SK-N-SH treated with all-trans-retinoic acid at 6 μM for 48 hours (cell line): ENCODE measurements around the gene PPM1K.
A peak's percentile ranks its signal among the peaks of the same experiment; 100 is the strongest.

Source experiments
- ATAC-seq: fragments of 200-7000 bp; cut with Tn5 transposase; 3 replicates; pipeline ENCODE4 v1.9.1; 2020; ENCODE audit warnings: mild to moderate bottlenecking, moderate library complexity
- ARNTL ChIP-seq: fragments of 450-650 bp; formaldehyde crosslinking; IDR thresholded peaks from 2 replicates; pipeline ENCODE4 v1.5.0; 2020; ENCODE audit warnings: low read depth, mild to moderate bottlenecking, moderate library complexity, borderline replicate concordance
- CSDC2 ChIP-seq: fragments of 250-450 bp; sonication (Bioruptor Pico); IDR thresholded peaks from 2 replicates; pipeline ENCODE4 v1.5.0; 2020; ENCODE audit warnings: mild to moderate bottlenecking, moderate library complexity
- GLIS3 ChIP-seq: fragments of 250-450 bp; sonication (Bioruptor Pico); IDR thresholded peaks from 2 replicates; pipeline ENCODE4 v1.5.0; 2020; ENCODE audit warnings: mild to moderate bottlenecking, moderate library complexity
- ISL1 ChIP-seq: fragments of 250-450 bp; sonication (Bioruptor Pico); IDR thresholded peaks from 2 replicates; pipeline ENCODE4 v2.1.2; 2022; ENCODE audit warnings: mild to moderate bottlenecking, moderate library complexity
- POU6F1 ChIP-seq: fragments of 250-450 bp; sonication (Bioruptor Pico); IDR thresholded peaks from 2 replicates; pipeline ENCODE4 v1.8.0; 2021; ENCODE audit warnings: low read depth, mild to moderate bottlenecking, moderate library complexity, borderline replicate concordance
- PPARA ChIP-seq: fragments of 250-450 bp; sonication (Bioruptor Pico); IDR thresholded peaks from 2 replicates; pipeline ENCODE4 v1.5.0; 2020; ENCODE audit warnings: mild to moderate bottlenecking, borderline replicate concordance
- RARB ChIP-seq: fragments of 250-450 bp; sonication (Bioruptor Pico); IDR thresholded peaks from 2 replicates; pipeline ENCODE4 v1.8.0; 2021; ENCODE audit warnings: mild to moderate bottlenecking, moderate library complexity
- SNAI2 ChIP-seq: fragments of 250-450 bp; sonication (Bioruptor Pico); IDR thresholded peaks from 2 replicates; pipeline ENCODE4 v1.5.0; 2020; ENCODE audit warnings: mild to moderate bottlenecking, moderate library complexity
- TCF4 ChIP-seq: fragments of 250-450 bp; sonication (Bioruptor Pico); IDR thresholded peaks from 2 replicates; pipeline ENCODE4 v1.8.0; 2021; ENCODE audit warnings: mild to moderate bottlenecking, moderate library complexity, borderline replicate concordance
- TOX ChIP-seq: fragments of 250-450 bp; sonication (Bioruptor Pico); IDR thresholded peaks from 2 replicates; pipeline ENCODE4 v1.8.0; 2021; ENCODE audit warnings: mild to moderate bottlenecking, moderate library complexity, borderline replicate concordance
- TSHZ2 ChIP-seq: fragments of 250-450 bp; sonication (Bioruptor Pico); IDR thresholded peaks from 2 replicates; pipeline ENCODE4 v1.5.0; 2020; ENCODE audit warnings: mild to moderate bottlenecking, moderate library complexity
- ZC3H10 ChIP-seq: fragments of 250-450 bp; sonication (Bioruptor Pico); IDR thresholded peaks from 2 replicates; pipeline ENCODE4 v1.5.1; 2021; ENCODE audit warnings: mild to moderate bottlenecking, moderate library complexity
- ZFP3 ChIP-seq: fragments of 250-450 bp; sonication (Bioruptor Pico); IDR thresholded peaks from 2 replicates; pipeline ENCODE4 v1.5.0; 2020; ENCODE audit warnings: mild to moderate bottlenecking, moderate library complexity
- ZFP30 ChIP-seq: fragments of 450-650 bp; formaldehyde crosslinking; IDR thresholded peaks from 2 replicates; pipeline ENCODE4 v1.5.0; 2022; ENCODE audit warnings: mild to moderate bottlenecking, moderate library complexity
- ZNF565 ChIP-seq: fragments of 450-650 bp; formaldehyde crosslinking; conservative IDR thresholded peaks from 2 replicates; pipeline ENCODE4 v1.5.0; 2020; ENCODE audit warnings: low read depth, mild to moderate bottlenecking, moderate library complexity
- TF ChIP-seq, protein P1 (sequence below): fragments of 250-450 bp; sonication (Bioruptor Pico); IDR thresholded peaks from 2 replicates; pipeline ENCODE4 v1.8.0; 2020; ENCODE audit warnings: mild to moderate bottlenecking, moderate library complexity, borderline replicate concordance
- TF ChIP-seq, protein P2 (sequence below): fragments of 250-450 bp; sonication (Bioruptor Pico); IDR thresholded peaks from 2 replicates; pipeline ENCODE4 v1.5.1; 2021; ENCODE audit warnings: mild to moderate bottlenecking, moderate library complexity
- TF ChIP-seq, protein P3 (sequence below): fragments of 250-450 bp; sonication (Bioruptor Pico); IDR thresholded peaks from 2 replicates; pipeline ENCODE4 v1.5.1; 2020; ENCODE audit warnings: low read depth, mild to moderate bottlenecking, moderate library complexity

PPM1K gene

DNA sequence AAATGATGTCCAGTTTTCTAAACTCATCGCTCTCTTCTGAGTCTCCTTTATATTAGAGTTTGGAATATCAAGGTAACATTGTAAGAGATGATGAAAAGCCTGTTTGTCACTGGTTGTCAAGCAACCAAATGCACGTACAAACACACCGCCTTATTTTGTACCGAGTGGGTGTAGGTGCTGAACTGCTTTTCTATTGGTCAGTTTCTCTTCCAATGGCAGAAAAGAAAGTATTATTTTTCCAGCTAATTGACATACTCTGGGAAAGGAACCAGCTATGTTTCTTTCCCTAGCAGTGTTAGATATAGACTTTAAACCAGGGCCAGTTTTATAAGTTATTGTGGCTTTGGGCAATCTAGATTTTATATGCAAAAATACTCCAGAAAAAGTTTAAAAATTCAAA, 6.6 kb upstream of the PPM1K start:
- TF ChIP-seq ZNF565: no peak
- no peak for TF ChIP-seq ZFP3
- no peak for TF ChIP-seq ZFP30 (CRISPR knock-in tag)
- TF ChIP-seq TOX (CRISPR knock-in tag): no peak
- TF ChIP-seq ZC3H10 (CRISPR knock-in tag): no peak
- TF ChIP-seq, protein P1, sequence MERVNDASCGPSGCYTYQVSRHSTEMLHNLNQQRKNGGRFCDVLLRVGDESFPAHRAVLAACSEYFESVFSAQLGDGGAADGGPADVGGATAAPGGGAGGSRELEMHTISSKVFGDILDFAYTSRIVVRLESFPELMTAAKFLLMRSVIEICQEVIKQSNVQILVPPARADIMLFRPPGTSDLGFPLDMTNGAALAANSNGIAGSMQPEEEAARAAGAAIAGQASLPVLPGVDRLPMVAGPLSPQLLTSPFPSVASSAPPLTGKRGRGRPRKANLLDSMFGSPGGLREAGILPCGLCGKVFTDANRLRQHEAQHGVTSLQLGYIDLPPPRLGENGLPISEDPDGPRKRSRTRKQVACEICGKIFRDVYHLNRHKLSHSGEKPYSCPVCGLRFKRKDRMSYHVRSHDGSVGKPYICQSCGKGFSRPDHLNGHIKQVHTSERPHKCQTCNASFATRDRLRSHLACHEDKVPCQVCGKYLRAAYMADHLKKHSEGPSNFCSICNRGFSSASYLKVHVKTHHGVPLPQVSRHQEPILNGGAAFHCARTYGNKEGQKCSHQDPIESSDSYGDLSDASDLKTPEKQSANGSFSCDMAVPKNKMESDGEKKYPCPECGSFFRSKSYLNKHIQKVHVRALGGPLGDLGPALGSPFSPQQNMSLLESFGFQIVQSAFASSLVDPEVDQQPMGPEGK: no peak
- TF ChIP-seq TSHZ2 (CRISPR knock-in tag): no peak
- no peak for TF ChIP-seq ISL1 (CRISPR knock-in tag)
- TF ChIP-seq RARB (CRISPR knock-in tag): no peak
- TF ChIP-seq, protein P2, sequence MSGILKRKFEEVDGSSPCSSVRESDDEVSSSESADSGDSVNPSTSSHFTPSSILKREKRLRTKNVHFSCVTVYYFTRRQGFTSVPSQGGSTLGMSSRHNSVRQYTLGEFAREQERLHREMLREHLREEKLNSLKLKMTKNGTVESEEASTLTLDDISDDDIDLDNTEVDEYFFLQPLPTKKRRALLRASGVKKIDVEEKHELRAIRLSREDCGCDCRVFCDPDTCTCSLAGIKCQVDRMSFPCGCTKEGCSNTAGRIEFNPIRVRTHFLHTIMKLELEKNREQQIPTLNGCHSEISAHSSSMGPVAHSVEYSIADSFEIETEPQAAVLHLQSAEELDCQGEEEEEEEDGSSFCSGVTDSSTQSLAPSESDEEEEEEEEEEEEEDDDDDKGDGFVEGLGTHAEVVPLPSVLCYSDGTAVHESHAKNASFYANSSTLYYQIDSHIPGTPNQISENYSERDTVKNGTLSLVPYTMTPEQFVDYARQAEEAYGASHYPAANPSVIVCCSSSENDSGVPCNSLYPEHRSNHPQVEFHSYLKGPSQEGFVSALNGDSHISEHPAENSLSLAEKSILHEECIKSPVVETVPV (CRISPR knock-in tag): no peak
- TF ChIP-seq TCF4 (CRISPR knock-in tag): no peak
- no peak for TF ChIP-seq ARNTL (CRISPR knock-in tag)
- TF ChIP-seq POU6F1: no peak
- peak; percentile 62; the same call in 1 of the 3 replicates for ATAC-seq

- no peak for TF ChIP-seq ZNF565
- TF ChIP-seq ZC3H10 (CRISPR knock-in tag): no peak
- no peak for TF ChIP-seq PPARA
- no peak for TF ChIP-seq CSDC2 (CRISPR knock-in tag)
- no peak for TF ChIP-seq GLIS3 (CRISPR knock-in tag)
- TF ChIP-seq, protein P3, sequence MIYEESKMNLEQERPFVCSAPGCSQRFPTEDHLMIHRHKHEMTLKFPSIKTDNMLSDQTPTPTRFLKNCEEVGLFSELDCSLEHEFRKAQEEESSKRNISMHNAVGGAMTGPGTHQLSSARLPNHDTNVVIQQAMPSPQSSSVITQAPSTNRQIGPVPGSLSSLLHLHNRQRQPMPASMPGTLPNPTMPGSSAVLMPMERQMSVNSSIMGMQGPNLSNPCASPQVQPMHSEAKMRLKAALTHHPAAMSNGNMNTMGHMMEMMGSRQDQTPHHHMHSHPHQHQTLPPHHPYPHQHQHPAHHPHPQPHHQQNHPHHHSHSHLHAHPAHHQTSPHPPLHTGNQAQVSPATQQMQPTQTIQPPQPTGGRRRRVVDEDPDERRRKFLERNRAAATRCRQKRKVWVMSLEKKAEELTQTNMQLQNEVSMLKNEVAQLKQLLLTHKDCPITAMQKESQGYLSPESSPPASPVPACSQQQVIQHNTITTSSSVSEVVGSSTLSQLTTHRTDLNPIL (CRISPR knock-in tag): no peak
- TF ChIP-seq TSHZ2 (CRISPR knock-in tag): no peak
- TF ChIP-seq, protein P2 (CRISPR knock-in tag): no peak
- TF ChIP-seq, protein P1: no peak
- TF ChIP-seq SNAI2 (CRISPR knock-in tag): no peak
- no peak for TF ChIP-seq TCF4 (CRISPR knock-in tag)
- no peak for TF ChIP-seq POU6F1
- no peak for TF ChIP-seq ZFP3
- no peak for TF ChIP-seq ARNTL (CRISPR knock-in tag)
- no peak for TF ChIP-seq TOX (CRISPR knock-in tag)
- no peak for TF ChIP-seq ISL1 (CRISPR knock-in tag)
These were observed 2.5 kb upstream of the PPM1K start for GRCh38 chr4:88286897-88287296.

More at GRCh38 chr4:88286897-88287296, 2.5 kb upstream of the PPM1K start:
- ATAC-seq: no peak
